ENCODE data around the gene RYR1. TPM values are rescaled to one million over a fixed set of nuclear protein-coding genes. Genes with fewer than 3 reads are reported as not detected.

Gene RYR1
- 231 TPM for total RNA-seq

DNA sequence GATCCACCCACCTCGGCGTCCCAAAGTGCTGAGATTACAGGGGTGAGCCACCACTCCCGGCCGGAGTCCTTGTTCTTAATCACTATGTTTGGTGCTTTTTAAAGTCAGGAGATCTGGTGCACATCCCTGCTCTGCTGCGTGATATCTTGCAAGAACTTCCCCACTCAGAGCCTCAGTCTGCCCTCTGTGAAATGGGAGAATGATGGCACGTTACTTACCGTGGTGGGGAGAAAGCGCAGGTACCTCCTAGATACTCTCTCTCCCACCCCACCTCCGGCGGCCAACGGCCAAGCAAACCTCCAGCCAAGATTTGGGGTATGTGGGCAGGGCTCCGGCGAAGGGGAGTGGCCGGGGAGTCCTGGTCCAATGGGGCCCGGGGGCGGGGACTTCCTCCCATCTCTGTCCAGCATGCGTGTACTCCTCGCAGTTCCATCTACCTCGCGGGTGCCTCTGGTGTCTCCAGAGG, at the start of gene RYR1:
TSS of gene RYR1 (plus strand) at position 424 of the 466 bp plus-strand sequence. CDS start 139 bp downstream, outside the sequence.
- peak; percentile 90 for DNase-seq

- no peak for DNase-seq
These were observed 49.7 kb upstream of the RYR1 start for GRCh38 chr19:38383743-38384142.

DNA sequence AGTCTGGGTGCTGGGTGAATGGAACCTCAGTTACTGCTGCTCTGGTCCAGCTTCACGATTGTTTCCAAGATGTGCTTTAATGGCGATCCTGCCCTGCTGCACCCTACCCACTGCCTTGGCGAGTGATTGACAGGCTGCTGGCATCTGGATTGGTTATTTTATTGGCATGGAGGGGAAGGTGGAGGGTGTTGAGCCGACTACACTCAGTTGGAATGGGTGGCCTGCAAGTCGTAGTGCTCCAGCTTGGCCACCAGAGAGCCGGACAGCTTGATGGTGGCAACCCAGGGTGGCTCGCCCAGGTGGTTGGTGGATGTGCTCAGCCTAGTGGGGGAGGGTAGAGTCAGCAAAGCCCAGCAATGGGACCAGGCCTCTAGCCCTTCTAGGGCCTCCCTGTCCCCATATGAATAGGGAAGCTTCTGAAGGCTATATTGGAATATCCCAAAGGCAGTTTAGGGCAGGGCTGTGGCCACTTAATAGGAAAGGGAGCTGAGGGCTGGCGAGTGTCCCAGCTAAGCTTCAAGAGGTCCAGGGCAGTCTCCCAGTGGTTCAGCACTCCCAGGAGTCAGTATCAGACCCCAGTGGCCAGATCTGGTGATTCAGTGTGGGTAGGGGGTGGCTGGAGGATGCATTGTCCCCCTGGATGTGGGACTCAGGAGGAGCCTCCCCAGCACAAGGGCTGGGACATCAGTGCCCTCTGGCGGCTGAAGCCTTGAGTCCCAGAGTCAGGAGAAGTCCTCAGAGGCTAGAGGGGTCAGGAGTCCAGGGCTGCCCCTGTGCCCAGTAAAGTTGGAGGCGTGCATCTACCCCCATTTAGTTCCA, 49.1 kb upstream of the RYR1 start:
- DNase-seq: no peak

- no peak for DNase-seq
These were observed 48.3 kb upstream of the RYR1 start for GRCh38 chr19:38385057-38385803.

DNA sequence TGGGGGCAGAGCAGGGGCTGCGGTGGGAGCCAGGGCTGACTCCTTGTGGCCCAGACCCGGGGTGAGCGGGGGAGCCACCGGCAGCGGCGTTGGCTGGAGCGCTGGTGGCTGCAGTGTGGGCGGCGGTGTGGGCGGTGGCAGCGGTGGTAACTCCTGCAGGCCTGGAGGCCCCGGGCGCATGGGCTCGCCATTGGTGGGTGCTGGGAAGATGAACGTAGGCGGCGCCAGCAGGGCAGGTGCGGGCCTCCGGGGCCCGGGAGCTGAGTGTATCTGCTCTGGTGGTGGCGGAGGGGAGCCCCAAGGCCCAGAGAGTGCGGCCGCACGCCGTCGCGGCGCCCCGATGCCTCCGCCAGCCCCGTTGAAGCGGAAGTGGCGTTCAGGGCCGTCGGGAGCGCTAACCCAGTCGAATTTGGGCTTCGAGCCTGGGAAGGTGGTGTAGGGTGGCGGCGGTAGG, 47.7 kb upstream of the RYR1 start:
- DNase-seq: no peak

DNA sequence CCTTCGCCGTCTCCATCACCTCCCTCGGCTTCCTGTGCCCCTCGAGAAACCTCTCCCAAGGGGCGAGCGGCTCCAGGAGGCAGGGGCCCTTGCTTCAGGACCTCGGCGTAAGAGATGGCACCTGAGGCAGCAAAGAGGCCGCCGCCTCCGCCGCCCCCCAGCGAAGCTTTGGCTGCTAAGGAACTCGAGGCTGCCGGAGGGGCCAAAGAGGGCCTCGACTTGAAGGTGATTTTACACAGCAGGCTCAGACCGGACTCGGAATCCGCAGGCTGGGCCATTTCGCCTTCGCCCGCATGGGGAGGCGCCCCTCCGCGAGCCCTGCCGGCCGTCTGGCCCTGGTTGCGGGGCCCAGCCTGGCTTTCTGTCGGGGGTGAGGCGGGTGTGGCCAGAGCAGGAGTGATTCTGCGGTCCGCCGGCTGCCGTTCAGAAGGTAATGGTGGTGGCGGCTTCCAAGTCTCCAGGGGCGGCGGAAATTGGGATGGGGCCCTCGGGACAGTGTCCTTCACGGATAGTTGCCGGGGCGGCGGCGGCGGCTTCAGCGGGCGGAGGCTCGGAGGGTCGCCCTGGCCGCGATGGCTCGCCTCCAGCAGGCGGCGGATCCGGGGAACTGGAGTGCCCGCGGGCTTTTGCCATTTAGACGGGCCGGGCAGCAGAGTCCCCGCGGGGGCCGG, 47.1 kb upstream of the RYR1 start:
- DNase-seq: no peak

GRCh38 chr19:38386971-38387549, 46.4 kb upstream of the RYR1 start:
- DNase-seq: no peak

GRCh38 chr19:38387550-38388348, 45.7 kb upstream of the RYR1 start, which contains the start of gene GGN:
GGN (minus strand) TSS chr19:38388034; CDS start chr19:38387261, 773 bp downstream.
- peak; percentile 69 for DNase-seq

DNA sequence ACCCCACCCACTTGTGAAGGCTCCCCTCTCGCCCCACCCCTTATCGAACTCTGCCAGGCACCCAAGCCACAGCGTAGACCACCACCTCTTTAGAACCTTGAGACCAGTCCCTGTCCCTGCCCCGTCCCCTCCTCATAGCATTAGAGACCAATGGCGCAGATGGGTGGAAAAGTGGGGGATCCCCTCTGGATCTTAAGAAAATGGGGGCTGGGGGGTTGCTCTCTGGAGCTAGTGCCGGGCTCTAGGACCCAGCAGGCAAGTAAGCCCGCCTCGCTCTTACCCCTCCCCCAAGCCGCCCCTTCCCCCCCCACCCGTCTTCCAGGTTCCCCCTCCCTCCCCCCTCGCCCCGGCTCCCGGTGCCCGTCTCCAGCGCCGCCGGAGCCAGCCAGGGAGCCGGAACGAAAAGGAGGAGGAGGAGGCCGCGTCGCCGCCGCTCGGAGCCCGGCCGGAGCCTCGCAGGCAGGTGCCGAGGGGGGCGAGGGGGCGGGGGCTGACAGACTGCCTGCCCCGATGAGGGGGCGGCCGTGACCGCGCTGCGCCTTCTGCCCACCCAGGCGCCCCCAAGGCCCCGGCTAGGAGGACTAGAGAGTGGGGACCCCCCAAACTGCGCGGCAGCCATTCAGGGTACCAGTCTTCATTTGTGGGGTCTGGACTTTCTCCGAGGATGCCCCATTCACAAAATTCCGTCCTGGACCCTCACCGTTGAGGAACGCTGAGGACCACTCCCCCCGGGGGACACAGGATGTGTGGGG, 45.0 kb upstream of the RYR1 start, which contains the start of gene SPRED3:
TSS of gene SPRED3 (plus strand) at position 349 of the 752 bp plus-strand sequence. CDS start 1,606 bp downstream, outside the sequence.
- no peak for DNase-seq

GRCh38 chr19:38389101-38389925, 44.2 kb upstream of the RYR1 start:
- no peak for DNase-seq

- DNase-seq: no peak
These were observed 43.2 kb upstream of the RYR1 start for GRCh38 chr19:38389957-38390924.

DNA sequence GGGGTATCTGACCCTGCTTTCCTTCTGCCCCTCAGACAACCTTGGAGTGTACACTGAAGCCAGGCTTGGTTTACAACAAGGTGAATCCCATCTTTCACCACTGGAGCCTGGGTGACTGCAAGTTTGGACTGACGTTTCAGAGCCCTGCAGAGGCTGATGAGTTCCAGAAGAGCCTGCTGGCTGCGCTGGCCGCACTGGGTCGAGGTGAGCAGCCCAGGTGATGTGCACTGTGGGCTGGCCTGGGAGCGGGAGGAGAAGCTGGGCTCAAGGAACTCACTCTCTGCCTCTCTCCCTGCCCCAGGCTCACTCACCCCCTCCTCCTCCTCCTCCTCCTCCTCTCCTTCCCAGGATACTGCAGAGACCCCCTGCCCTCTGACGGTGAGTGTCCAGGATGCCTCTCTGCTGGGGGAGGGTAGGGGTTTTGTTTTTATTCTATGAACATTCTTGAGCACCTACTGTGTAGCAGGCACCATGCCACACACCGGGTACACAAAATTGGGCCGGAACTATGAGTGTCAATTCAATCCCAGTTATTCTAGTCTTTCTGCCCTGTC, 41.5 kb upstream of the RYR1 start:
- DNase-seq: no peak

DNA sequence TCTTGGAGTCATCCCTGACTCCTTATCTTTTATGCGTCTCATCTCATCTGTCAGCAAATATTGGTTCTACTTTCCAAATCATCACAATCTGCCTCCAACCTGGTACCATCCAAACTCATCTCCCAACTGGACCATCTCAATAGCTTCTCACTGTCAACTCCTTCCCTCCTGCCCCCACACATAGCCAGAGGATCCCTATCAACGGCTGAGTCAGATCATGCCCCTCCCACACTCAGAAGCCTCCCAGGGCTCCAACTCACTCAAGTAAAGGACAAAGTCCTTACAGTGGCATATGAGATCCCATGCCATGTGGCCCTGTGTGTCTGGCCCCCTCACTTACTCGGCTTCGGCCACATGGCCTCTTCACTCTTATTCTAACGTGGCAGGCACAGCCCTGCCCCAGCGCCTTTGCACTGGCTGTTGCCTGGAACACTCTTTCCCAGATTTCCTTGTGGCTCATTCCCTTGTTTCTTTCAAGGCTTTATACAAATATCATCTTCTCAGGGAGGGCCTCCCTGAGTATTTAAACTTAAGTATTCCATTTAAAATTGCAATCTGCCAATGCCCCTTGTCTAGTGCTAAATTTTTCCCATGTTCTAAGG, 40.7 kb upstream of the RYR1 start:
- DNase-seq: no peak

- DNase-seq: peak; percentile 61
These were observed 39.0 kb upstream of the RYR1 start for GRCh38 chr19:38394488-38394887.

GRCh38 chr19:38395381-38396114, 37.9 kb upstream of the RYR1 start:
- no peak for DNase-seq

DNA sequence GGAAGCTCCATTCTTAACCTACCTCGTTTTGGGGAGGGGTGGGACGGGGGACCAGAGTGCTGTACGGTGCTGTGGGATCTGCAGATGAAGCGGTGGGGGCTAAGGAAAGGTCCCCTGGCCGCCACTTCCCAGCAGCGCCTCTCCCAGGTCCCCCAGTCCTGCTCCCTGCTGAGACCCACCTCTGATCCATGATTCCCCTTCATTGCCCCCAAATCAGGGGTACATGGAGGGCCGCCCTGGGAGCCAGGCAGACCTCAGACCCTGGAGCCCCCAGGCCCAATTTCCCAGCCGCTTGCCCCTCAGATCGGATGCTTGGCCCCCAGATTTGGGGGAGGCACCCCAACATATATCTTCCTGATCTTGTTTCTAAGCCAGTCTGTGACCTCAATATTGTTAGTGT, 34.4 kb upstream of the RYR1 start:
- DNase-seq: no peak

DNA sequence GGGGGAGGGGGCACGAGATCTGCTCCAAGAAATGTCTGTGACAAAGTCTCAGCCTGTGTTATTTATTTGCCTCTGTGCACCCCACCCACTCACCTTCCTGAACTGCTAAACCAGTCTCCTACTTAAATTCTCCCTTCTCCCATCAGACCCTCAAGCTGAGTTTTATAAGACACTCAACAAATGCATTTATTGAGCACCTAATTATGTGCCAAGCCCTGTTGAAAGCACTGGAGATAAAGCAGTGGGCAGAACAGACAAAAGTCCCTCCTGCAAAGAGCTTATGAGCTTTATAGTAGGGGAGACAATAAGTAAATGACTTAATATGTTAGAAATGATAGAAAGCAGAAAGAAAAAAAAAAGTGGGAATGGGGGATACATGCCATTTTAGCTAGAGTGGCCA, 34.0 kb upstream of the RYR1 start:
- no peak for DNase-seq
